Muscle of leg (tissue), 11 donors: Measurements from ENCODE around the gene GPAT2. TPM values are rescaled to one million over a fixed set of nuclear protein-coding genes. Genes with fewer than 3 reads are reported as not detected.
"Not testable (repeated sequence)": the region's sequence is repeated elsewhere in the genome, so short reads cannot be mapped to it uniquely, and the experiment has no call there.

Source experiments
- DNase-seq: peaks from one replicate; pipeline ENCODE4 v3.0.0; 2013
- H3K27ac ChIP-seq: one replicate; pipeline ENCODE4 v1.5.1; 2013; ENCODE audit warnings: mild to moderate bottlenecking, low read length, control low read depth
- H3K27me3 ChIP-seq: one replicate; pipeline ENCODE4 v1.6.1; 2013; ENCODE audit warnings: low read length; ENCODE audit not compliant: control insufficient read depth, insufficient read depth
- H3K36me3 ChIP-seq: one replicate; pipeline ENCODE4 v1.6.1; 2013; ENCODE audit warnings: low read length; ENCODE audit not compliant: control insufficient read depth, insufficient read depth
- H3K4me1 ChIP-seq: one replicate; pipeline ENCODE4 v1.6.1; 2013; ENCODE audit warnings: low read length; ENCODE audit not compliant: control insufficient read depth, insufficient read depth
- H3K4me3 ChIP-seq: one replicate; pipeline ENCODE4 v1.5.1; 2013; ENCODE audit warnings: low read length, control low read depth
- H3K9me3 ChIP-seq: replicated peaks from 2 replicates; pipeline ENCODE4 v1.6.1; 2013; ENCODE audit warnings: low read depth, low read length; ENCODE audit not compliant: control insufficient read depth
- WGBS: methylation state at CpG from one replicate; pipeline ENCODE4 v1.1.5; 2013; ENCODE audit warnings: missing lambda C conversion rate; ENCODE audit not compliant: insufficient coverage; 5-methylcytosine and 5-hydroxymethylcytosine counted together
- polyA plus RNA-seq, 8 donors: library from polyadenylated mRNA; unstranded; fragments of 120-200 nt; gene quantifications; one replicate each; pipeline versions ENCODE4 v1.2.1 to v1.2.3, GENCODE V29; 2013; ENCODE audit warnings: inconsistent platforms in 1 of 8, low replicate concordance in 1 of 8; ENCODE audit not compliant: insufficient read length in 8 of 8, insufficient read depth in 1 of 8
- total RNA-seq: library from RNA; stranded (reverse); fragments of 120-200 nt; gene quantifications from one replicate; pipeline ENCODE4 v1.2.4, GENCODE V29; 2013

GPAT2 gene
- total and polyA plus RNA-seq, 9 donors = 2.1 to 13.8 (median 7.5) TPM

GRCh38 chr2:96008051-96008450, 26.7 kb downstream of the GPAT2 start:
- H3K27me3 ChIP-seq, H3K4me3 ChIP-seq, H3K4me1 ChIP-seq, H3K9me3 ChIP-seq, DNase-seq, H3K27ac ChIP-seq, H3K36me3 ChIP-seq: not testable (repeated sequence)
- 66% methylated on average over 6 of the region's 6 CpGs for WGBS

- H3K36me3 ChIP-seq, DNase-seq, H3K27me3 ChIP-seq, H3K4me3 ChIP-seq, H3K4me1 ChIP-seq, H3K27ac ChIP-seq, H3K9me3 ChIP-seq: not testable (repeated sequence)
- 90% methylated on average over 2 of the region's 5 CpGs for WGBS
Observed at GRCh38 chr2:96006248-96006647, 28.5 kb downstream of the GPAT2 start.

GRCh38 chr2:95992520-95993272, 42.0 kb downstream of the GPAT2 start:
- peak; percentile 69 for DNase-seq
- H3K27ac ChIP-seq = peak overlapping the region; percentile 84
- WGBS = 2% methylated on average over 9 of the region's 34 CpGs

GRCh38 chr2:95992102-95992501, 42.6 kb downstream of the GPAT2 start:
- H3K36me3 ChIP-seq, H3K4me1 ChIP-seq, H3K9me3 ChIP-seq, H3K27ac ChIP-seq, DNase-seq, H3K27me3 ChIP-seq: not testable (repeated sequence)
- WGBS = no CpG with 5 or more reads among the region's 39 CpGs
- peak overlapping the region; percentile 59 for H3K4me3 ChIP-seq

More at GRCh38 chr2:95992520-95993272, 42.0 kb downstream of the GPAT2 start:
- H3K4me3 ChIP-seq = peak overlapping the region; percentile 59
- H3K27me3 ChIP-seq, H3K36me3 ChIP-seq, H3K4me1 ChIP-seq, H3K9me3 ChIP-seq: not testable (repeated sequence)

- not testable (repeated sequence) for H3K27me3 ChIP-seq, H3K36me3 ChIP-seq, H3K9me3 ChIP-seq, H3K4me1 ChIP-seq
- WGBS = 0% methylated on average over 16 of the region's 56 CpGs
- DNase-seq = peak; percentile 55
- peak within 1 kb of the TSS; percentile 88 for H3K27ac ChIP-seq
- peak within 1 kb of the TSS; percentile 62 for H3K4me3 ChIP-seq
Observed at GRCh38 chr2:95991351-95992094, 43.2 kb downstream of the GPAT2 start, which contains the start of gene ANKRD36C. TSS of gene ANKRD36C (minus strand) at chr2:95991824. CDS start at chr2:95991708, 116 bp downstream.

- not testable (repeated sequence) for H3K27ac ChIP-seq, H3K36me3 ChIP-seq, DNase-seq, H3K4me1 ChIP-seq, H3K9me3 ChIP-seq, H3K27me3 ChIP-seq
- H3K4me3 ChIP-seq = peak overlapping the region; percentile 13
- no CpG with 5 or more reads among the region's 6 CpGs for WGBS
Observed at GRCh38 chr2:95990884-95991283, 43.8 kb downstream of the GPAT2 start.

Other genes with a start within 250 kb of the GPAT2 start
- gene ANKRD36C, start 43.1 kb downstream of the GPAT2 start, total RNA-seq = 92.9 TPM
- 10 to 100 TPM in 6 of 8 donors, 1 to 10 TPM in 2; 5.3 to 32.8 (median 13.9) TPM for gene ANKRD36C, start 43.1 kb downstream of the GPAT2 start, polyA plus RNA-seq
- 2.3 TPM for gene ADRA2B, start 81.7 kb upstream of the GPAT2 start, total RNA-seq
- gene ADRA2B, start 81.7 kb upstream of the GPAT2 start, polyA plus RNA-seq = 1 to 10 TPM; 2.2 to 3.6 (median 2.9) TPM
- gene ASTL, start 103.6 kb upstream of the GPAT2 start, total RNA-seq = 0.09 TPM
- under 1 TPM in 3 of 8 donors, not detected in 5; 0.13 to 0.24 (median 0.24) TPM for gene ASTL, start 103.6 kb upstream of the GPAT2 start, polyA plus RNA-seq
- 5.7 TPM for gene DUSP2, start 110.5 kb upstream of the GPAT2 start, total RNA-seq
- 10 to 100 TPM in 2 of 8 donors, 1 to 10 TPM in 6; 2.2 to 10.2 (median 5.4) TPM for gene DUSP2, start 110.5 kb upstream of the GPAT2 start, polyA plus RNA-seq
- 120 TPM for gene STARD7, start 173.9 kb upstream of the GPAT2 start, total RNA-seq
- 100 to 1,000 TPM in 4 of 8 donors, 10 to 100 TPM in 4; 93.2 to 130 (median 102) TPM for gene STARD7, start 173.9 kb upstream of the GPAT2 start, polyA plus RNA-seq
- 11.0 TPM for gene TMEM127, start 231.1 kb upstream of the GPAT2 start, total RNA-seq
- 10 to 100 TPM; 22.9 to 31.2 (median 27.4) TPM for gene TMEM127, start 231.1 kb upstream of the GPAT2 start, polyA plus RNA-seq
- gene CIAO1, start 231.3 kb upstream of the GPAT2 start, total RNA-seq = 48.4 TPM
- gene CIAO1, start 231.3 kb upstream of the GPAT2 start, polyA plus RNA-seq = 10 to 100 TPM; 39.5 to 45.6 (median 42.7) TPM